CD14-positive monocyte (primary cell): ENCODE data around the gene UQCR10. TPM values are rescaled to one million over a fixed set of nuclear protein-coding genes. Genes with fewer than 3 reads are reported as not detected.

ENCODE experiments used
- DNase-seq, 3 donors: peaks; one replicate each; pipeline ENCODE4 v3.0.0-alpha.2; 2011 to 2022
- H2AFZ ChIP-seq: 2 replicates; pipeline ENCODE4 v1.6.0; 2012; ENCODE audit warnings: mild to moderate bottlenecking, low read depth, low read length, inconsistent platforms; ENCODE audit not compliant: insufficient read depth, poor library complexity, severe bottlenecking
- H3K27ac ChIP-seq, 2 donors: 1 replicate in 1 of 2; 2 replicates in 1 of 2; pipeline ENCODE4 v1.5.1; 2012 to 2013; ENCODE audit warnings: low read length in 2 of 2, control low read depth in 1 of 2, inconsistent platforms in 1 of 2, low read depth in 1 of 2, mild to moderate bottlenecking in 1 of 2
- H3K27me3 ChIP-seq, 2 donors: one replicate each; pipeline versions ENCODE4 v1.6.0 to v1.6.1; 2011 to 2013; ENCODE audit warnings: low read length in 2 of 2; ENCODE audit not compliant: control insufficient read depth in 2 of 2, insufficient read depth in 2 of 2
- H3K36me3 ChIP-seq, 2 donors: replicated peaks in 1 of 2; 1 replicate in 1 of 2; 2 replicates in 1 of 2; pipeline versions ENCODE4 v1.5.1 to v1.6.1; 2012 to 2013; ENCODE audit warnings: low read length in 2 of 2, control low read depth in 1 of 2, inconsistent platforms in 1 of 2, mild to moderate bottlenecking in 1 of 2; ENCODE audit not compliant: insufficient read depth in 2 of 2, control insufficient read depth in 1 of 2
- H3K4me1 ChIP-seq, 2 donors: 1 replicate in 1 of 2; 2 replicates in 1 of 2; pipeline versions ENCODE4 v1.5.1 to v1.6.1; 2012 to 2013; ENCODE audit warnings: low read length in 2 of 2, control low read depth in 1 of 2, inconsistent platforms in 1 of 2, mild to moderate bottlenecking in 1 of 2, moderate library complexity in 1 of 2; ENCODE audit not compliant: insufficient read depth in 2 of 2, control insufficient read depth in 1 of 2
- H3K4me2 ChIP-seq: replicated peaks from 2 replicates; pipeline ENCODE3; 2012; ENCODE audit warnings: low read length, moderate library complexity, mild to moderate bottlenecking; ENCODE audit not compliant: poor library complexity, severe bottlenecking; ENCODE audit errors: extremely low read depth
- H3K4me3 ChIP-seq, 3 experiments: fragments of 200-600 bp in 1 of 3; sonication (generic) in 1 of 3; replicated peaks in 1 of 3; 1 replicate in 2 of 3; 2 replicates in 1 of 3; pipeline ENCODE4 v1.5.1; 2011 to 2013; ENCODE audit warnings: low read length in 3 of 3, mild to moderate bottlenecking in 3 of 3, control low read depth in 2 of 3, low read depth in 2 of 3, inconsistent platforms in 1 of 3, moderate library complexity in 1 of 3
- H3K79me2 ChIP-seq: 2 replicates; pipeline ENCODE4 v1.6.0; 2012; ENCODE audit warnings: mild to moderate bottlenecking, control low read depth, inconsistent platforms, low read length, moderate library complexity; ENCODE audit not compliant: insufficient read depth
- H3K9ac ChIP-seq: 2 replicates; pipeline ENCODE4 v1.6.0; 2017; ENCODE audit warnings: low read length, mild to moderate bottlenecking; ENCODE audit not compliant: insufficient read depth, poor library complexity, severe bottlenecking
- H3K9me3 ChIP-seq, 2 donors: replicated peaks in 1 of 2; 1 replicate in 1 of 2; 2 replicates in 1 of 2; pipeline versions ENCODE4 v1.5.1 to v1.6.1; 2012 to 2013; ENCODE audit warnings: low read length in 2 of 2, control low read depth in 1 of 2; ENCODE audit not compliant: control insufficient read depth in 1 of 2, insufficient read depth in 1 of 2
- H4K20me1 ChIP-seq: 2 replicates; pipeline ENCODE4 v1.6.0; 2012; ENCODE audit warnings: mild to moderate bottlenecking, low read length, control low read depth, moderate library complexity; ENCODE audit not compliant: insufficient read depth
- H3K27ac Mint-ChIP-seq, 7 donors: one replicate each; pipeline ENCODE4 v1.8.0; 2020; ENCODE audit warnings: mild to moderate bottlenecking in 7 of 7, mixed read lengths in 7 of 7, moderate library complexity in 6 of 7, inconsistent platforms in 2 of 7
- H3K27me3 Mint-ChIP-seq, 3 donors: one replicate each; pipeline ENCODE4 v1.8.0; 2021 to 2022; ENCODE audit warnings: low read depth in 3 of 3, mild to moderate bottlenecking in 3 of 3, mixed read lengths in 3 of 3, moderate library complexity in 3 of 3, inconsistent platforms in 1 of 3
- H3K36me3 Mint-ChIP-seq, 2 donors: one replicate each; pipeline ENCODE4 v1.8.0; 2020; ENCODE audit warnings: mixed read lengths in 2 of 2, inconsistent platforms in 1 of 2, mild to moderate bottlenecking in 1 of 2
- H3K4me1 Mint-ChIP-seq: one replicate; pipeline ENCODE4 v1.8.0; 2020; ENCODE audit warnings: mild to moderate bottlenecking, mixed read lengths
- H3K4me3 Mint-ChIP-seq, 2 donors: one replicate each; pipeline ENCODE4 v1.8.0; 2020; ENCODE audit warnings: mild to moderate bottlenecking in 2 of 2, mixed read lengths in 2 of 2, moderate library complexity in 1 of 2
- H3K9me3 Mint-ChIP-seq, 7 donors: one replicate each; pipeline ENCODE4 v1.8.0; 2020 to 2022; ENCODE audit warnings: mixed read lengths in 7 of 7, mild to moderate bottlenecking in 6 of 7, moderate library complexity in 6 of 7, inconsistent platforms in 2 of 7
- CTCF ChIP-seq: fragments of 200-600 bp; IDR thresholded peaks from one replicate; pipeline ENCODE4 v1.8.0; 2022; ENCODE audit warnings: antibody characterized with exemption, mild to moderate bottlenecking
- WGBS: methylation state at CpG from one replicate; pipeline ENCODE4 v1.1.5; 2013; ENCODE audit warnings: missing lambda C conversion rate; ENCODE audit not compliant: insufficient coverage; 5-methylcytosine and 5-hydroxymethylcytosine counted together
- intact Hi-C, 2 donors: fragments of 100-400 bp; cut with micrococcal nuclease; formaldehyde crosslinking; loops; one replicate each; pipeline versions ENCODE4 v1.15.0 to v1.15.1; 2023
- polyA plus RNA-seq, 3 donors: library from polyadenylated mRNA; depleted of rRNA in 1 of 3; unstranded in 2 of 3; stranded (reverse) in 1 of 3; fragments of 300-500 nt in 2 of 3; fragments of >200 nt in 1 of 3; fragmentation: Illumina TruSeq in 2 of 3; gene quantifications; 1 replicate in 2 of 3; 2 replicates in 1 of 3; pipeline ENCODE4 v1.2.3, GENCODE V29; 2012 to 2021

UQCR10 gene
- polyA plus RNA-seq, 3 donors = 99.0 to 314 (median 287) TPM

- Mint-ChIP-seq H3K36me3 (no peaks in the 10 kb centered on the region), H3K27ac (no peak overlapping the region), H3K9me3 (peaks cover 0 to 11% (median 0%) of the 10 kb centered on the region in 7 donors), H3K27me3 (peaks cover 38 to 63% (median 43%) of the 10 kb centered on the region in 3 donors), H3K4me1 (peaks cover 2% of the 10 kb centered on the region), H3K4me3 (no peak overlapping the region)
- H2AFZ ChIP-seq = no peak overlapping the region
- intact Hi-C loops = no loop called here
- TF ChIP-seq CTCF = no peak
- no peaks in the 10 kb centered on the region for H3K4me1 ChIP-seq
- no peaks in the 10 kb centered on the region for H3K79me2 ChIP-seq
- H4K20me1 ChIP-seq = no peaks in the 10 kb centered on the region
- H3K36me3 ChIP-seq = no peaks in the 10 kb centered on the region
- H3K27me3 ChIP-seq = peaks cover 16 to 42% of the 10 kb centered on the region in 2 donors
- peaks cover 0 to 5% of the 10 kb centered on the region in 2 donors for H3K9me3 ChIP-seq
- no peak overlapping the region for H3K27ac ChIP-seq
- DNase-seq = no peak
- no peak overlapping the region for H3K9ac ChIP-seq
- H3K4me3 ChIP-seq = no peak overlapping the region
- WGBS = 91% methylated on average over 16 of the region's 16 CpGs
- no peak overlapping the region for H3K4me2 ChIP-seq
Observed at GRCh38 chr22:29722587-29722986, 44.6 kb upstream of the UQCR10 start.

GRCh38 chr22:29723766-29724165, 43.4 kb upstream of the UQCR10 start:
- Mint-ChIP-seq H3K27ac (no peak overlapping the region), H3K4me1 (peaks cover 2% of the 10 kb centered on the region), H3K4me3 (no peak overlapping the region), H3K27me3 (peaks cover 27 to 51% (median 32%) of the 10 kb centered on the region in 3 donors), H3K36me3 (no peaks in the 10 kb centered on the region), H3K9me3 (peaks cover 0 to 8% (median 0%) of the 10 kb centered on the region in 7 donors)
- no peaks in the 10 kb centered on the region for H4K20me1 ChIP-seq
- H3K9me3 ChIP-seq = peaks cover 0 to 5% of the 10 kb centered on the region in 2 donors
- no peaks in the 10 kb centered on the region for H3K36me3 ChIP-seq
- H3K4me2 ChIP-seq = no peak overlapping the region
- peaks cover 13 to 31% of the 10 kb centered on the region in 2 donors for H3K27me3 ChIP-seq
- H3K27ac ChIP-seq = no peak overlapping the region
- intact Hi-C loops = no loop called here
- H3K79me2 ChIP-seq = no peaks in the 10 kb centered on the region
- no peak overlapping the region for H3K9ac ChIP-seq
- 89% methylated on average over 10 of the region's 10 CpGs for WGBS
- TF ChIP-seq CTCF = no peak
- H3K4me3 ChIP-seq = no peak overlapping the region
- no peak for DNase-seq
- no peaks in the 10 kb centered on the region for H3K4me1 ChIP-seq
- H2AFZ ChIP-seq = no peak overlapping the region
